ENCODE results near the gene MAP4K2. TPM values are rescaled to one million over a fixed set of nuclear protein-coding genes. Genes with fewer than 3 reads are reported as not detected.

The MAP4K2 gene
- total RNA-seq, 4 donors from 2014 or later: 3.6 to 9.0 (median 6.1) TPM

GRCh38 chr11:64755681-64756361 lies 47.2 kb downstream of the MAP4K2 start:
- Histone ChIP-seq H3K36me3 (no peaks in the 10 kb centered on the region), H3K4me1 (peaks cover 6 to 24% (median 17%) of the 10 kb centered on the region in 3 donors), H3K4me3 (no peak overlapping the region), H3K27me3 (no peaks in the 10 kb centered on the region), H3K27ac (no peak overlapping the region), H3K9me3 (no peaks in the 10 kb centered on the region)
- TF ChIP-seq, protein P1, sequence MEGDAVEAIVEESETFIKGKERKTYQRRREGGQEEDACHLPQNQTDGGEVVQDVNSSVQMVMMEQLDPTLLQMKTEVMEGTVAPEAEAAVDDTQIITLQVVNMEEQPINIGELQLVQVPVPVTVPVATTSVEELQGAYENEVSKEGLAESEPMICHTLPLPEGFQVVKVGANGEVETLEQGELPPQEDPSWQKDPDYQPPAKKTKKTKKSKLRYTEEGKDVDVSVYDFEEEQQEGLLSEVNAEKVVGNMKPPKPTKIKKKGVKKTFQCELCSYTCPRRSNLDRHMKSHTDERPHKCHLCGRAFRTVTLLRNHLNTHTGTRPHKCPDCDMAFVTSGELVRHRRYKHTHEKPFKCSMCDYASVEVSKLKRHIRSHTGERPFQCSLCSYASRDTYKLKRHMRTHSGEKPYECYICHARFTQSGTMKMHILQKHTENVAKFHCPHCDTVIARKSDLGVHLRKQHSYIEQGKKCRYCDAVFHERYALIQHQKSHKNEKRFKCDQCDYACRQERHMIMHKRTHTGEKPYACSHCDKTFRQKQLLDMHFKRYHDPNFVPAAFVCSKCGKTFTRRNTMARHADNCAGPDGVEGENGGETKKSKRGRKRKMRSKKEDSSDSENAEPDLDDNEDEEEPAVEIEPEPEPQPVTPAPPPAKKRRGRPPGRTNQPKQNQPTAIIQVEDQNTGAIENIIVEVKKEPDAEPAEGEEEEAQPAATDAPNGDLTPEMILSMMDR (IDR thresholded peaks at IDR 0.05): no peak
- no peak for TF ChIP-seq POLR2A (IDR thresholded peaks at IDR 0.05)
- DNase-seq: no peak
- intact Hi-C loops (cut with DNase I): no loop called here
- WGBS, 2 donors: 79 to 88% methylated on average over 7 of the region's 13 CpGs

GRCh38 chr11:64754919-64755662 lies 47.9 kb downstream of the MAP4K2 start:
- WGBS, 2 donors: 82 to 91% methylated on average over 8 to 15 of the region's 21 CpGs
- Histone ChIP-seq H3K27ac (no peak overlapping the region), H3K4me1 (peaks cover 6 to 17% (median 11%) of the 10 kb centered on the region in 3 donors), H3K9me3 (no peaks in the 10 kb centered on the region), H3K27me3 (no peaks in the 10 kb centered on the region), H3K4me3 (no peak overlapping the region), H3K36me3 (no peaks in the 10 kb centered on the region)
- no peak for DNase-seq
- TF ChIP-seq, protein P1 (IDR thresholded peaks at IDR 0.05): no peak
- no peak for TF ChIP-seq POLR2A (IDR thresholded peaks at IDR 0.05)
- intact Hi-C loops (cut with DNase I): no loop called here

- no peak for DNase-seq
- TF ChIP-seq, protein P1 (IDR thresholded peaks at IDR 0.05): no peak
- TF ChIP-seq POLR2A (IDR thresholded peaks at IDR 0.05): no peak
- 87 to 88% methylated on average over 6 to 11 of the region's 26 CpGs for WGBS, 2 donors
Measured at GRCh38 chr11:64754124-64754918, 48.7 kb downstream of the MAP4K2 start.

GRCh38 chr11:64753380-64754123 lies 49.5 kb downstream of the MAP4K2 start:
- peaks cover 0 to 2% (median 0%) of the 10 kb centered on the region in 3 donors for H3K4me1 ChIP-seq
- no peak overlapping the region for H3K27ac ChIP-seq
- WGBS, 2 donors: 92 to 96% methylated on average over 16 to 19 of the region's 43 CpGs
- no peaks in the 10 kb centered on the region for H3K27me3 ChIP-seq
- TF ChIP-seq POLR2A (IDR thresholded peaks at IDR 0.05): no peak
- TF ChIP-seq, protein P1 (IDR thresholded peaks at IDR 0.05): no peak
- no peaks in the 10 kb centered on the region for H3K36me3 ChIP-seq
- intact Hi-C loops (cut with DNase I): no loop called here
- H3K4me3 ChIP-seq: no peak overlapping the region
- no peaks in the 10 kb centered on the region for H3K9me3 ChIP-seq
- DNase-seq: no peak

More at GRCh38 chr11:64754124-64754918, 48.7 kb downstream of the MAP4K2 start:
- Histone ChIP-seq H3K27me3 (no peaks in the 10 kb centered on the region), H3K4me1 (peaks cover 0 to 9% (median 3%) of the 10 kb centered on the region in 3 donors), H3K27ac (no peak overlapping the region), H3K9me3 (no peaks in the 10 kb centered on the region), H3K4me3 (no peak overlapping the region), H3K36me3 (no peaks in the 10 kb centered on the region)
- intact Hi-C loops (cut with DNase I): no loop called here
